Upper lobe of right lung (tissue), 1 donor: ENCODE results near the gene KCNMA1. TPM values are rescaled to one million over a fixed set of nuclear protein-coding genes. Genes with fewer than 3 reads are reported as not detected.

ENCODE experiments used
- ATAC-seq: fragments of 200-7000 bp; cut with Tn5 transposase; one replicate; pipeline ENCODE4 v1.9.1; 2020; ENCODE audit warnings: mild to moderate bottlenecking, moderate library complexity
- DNase-seq: peaks from one replicate; pipeline ENCODE4 v3.0.0-alpha.2; 2020
- H3K27ac ChIP-seq: fragments of 200-600 bp; one replicate; pipeline ENCODE4 v1.8.0; 2022
- H3K27me3 ChIP-seq: fragments of 200-600 bp; one replicate; pipeline ENCODE4 v1.8.0; 2022; ENCODE audit warnings: mild to moderate bottlenecking
- H3K36me3 ChIP-seq: fragments of 200-600 bp; one replicate; pipeline ENCODE4 v1.8.0; 2022
- H3K4me1 ChIP-seq: fragments of 200-600 bp; one replicate; pipeline ENCODE4 v1.8.0; 2022
- H3K4me3 ChIP-seq: fragments of 200-600 bp; one replicate; pipeline ENCODE4 v1.8.0; 2022; ENCODE audit warnings: mild to moderate bottlenecking
- H3K9me3 ChIP-seq: fragments of 200-600 bp; one replicate; pipeline ENCODE4 v1.8.0; 2022
- intact Hi-C: fragments of 100-400 bp; cut with DNase I; formaldehyde crosslinking; loops from one replicate; pipeline ENCODE4 v1.11.0; 2022
- total RNA-seq: library from RNA; stranded (reverse); fragmentation: NEBNext Ultra II Directional; extraction: Animal tissue kit (Norgen Biotek cat#: 25700); gene quantifications from one replicate; pipeline ENCODE4 v1.2.1, GENCODE V29; 2021
- TF ChIP-seq, protein P1 (sequence below): fragments of 200-600 bp; IDR thresholded peaks from one replicate; pipeline ENCODE4 v1.8.0; 2022; ENCODE audit warnings: antibody characterized with exemption
- donor health status: DM: no; HTN: yes; CAD: no; lungs with severe emphysema.

Gene KCNMA1
- total RNA-seq, 1 donor from 2014 or later: 26.3 TPM

DNA sequence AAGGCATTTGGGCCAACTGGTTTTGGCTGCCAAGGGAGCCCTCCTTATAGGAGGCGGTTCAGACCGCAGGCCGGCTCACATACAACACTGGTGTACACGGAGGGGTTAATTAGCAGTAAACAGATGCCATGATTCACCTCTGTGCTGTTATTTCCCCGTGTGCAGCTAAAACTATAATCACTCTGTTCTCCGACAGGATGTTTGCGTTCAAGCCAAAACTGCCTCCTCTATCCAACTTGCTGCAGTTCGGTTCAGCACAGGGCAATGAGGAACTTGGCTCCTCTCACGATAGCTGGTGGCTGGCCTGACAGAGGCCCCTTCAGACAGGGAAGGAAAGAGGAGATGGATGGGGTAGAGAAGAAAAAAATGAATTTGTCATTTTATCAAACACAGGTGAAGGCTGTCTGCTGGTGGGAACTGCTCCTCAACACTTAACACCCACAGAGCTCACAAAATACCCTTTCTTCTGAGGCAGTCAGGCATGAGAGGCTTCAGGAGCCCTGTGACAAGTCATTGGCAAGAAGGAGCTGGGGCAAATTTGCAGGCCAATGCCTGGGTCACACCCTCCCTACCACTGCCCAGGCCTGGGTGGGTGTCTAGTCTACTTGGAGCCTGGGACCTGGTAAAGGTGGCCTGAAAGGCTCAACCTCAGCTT, 24.0 kb downstream of the KCNMA1 start:
- H3K4me1 ChIP-seq: no peaks in the 10 kb centered on the region
- ATAC-seq (no peak), DNase-seq (no peak)
- no peaks in the 10 kb centered on the region for H3K27me3 ChIP-seq
- no peaks in the 10 kb centered on the region for H3K9me3 ChIP-seq
- intact Hi-C loops: no loop called here
- H3K36me3 ChIP-seq: no peaks in the 10 kb centered on the region
- H3K27ac ChIP-seq: no peak overlapping the region
- TF ChIP-seq, protein P1, sequence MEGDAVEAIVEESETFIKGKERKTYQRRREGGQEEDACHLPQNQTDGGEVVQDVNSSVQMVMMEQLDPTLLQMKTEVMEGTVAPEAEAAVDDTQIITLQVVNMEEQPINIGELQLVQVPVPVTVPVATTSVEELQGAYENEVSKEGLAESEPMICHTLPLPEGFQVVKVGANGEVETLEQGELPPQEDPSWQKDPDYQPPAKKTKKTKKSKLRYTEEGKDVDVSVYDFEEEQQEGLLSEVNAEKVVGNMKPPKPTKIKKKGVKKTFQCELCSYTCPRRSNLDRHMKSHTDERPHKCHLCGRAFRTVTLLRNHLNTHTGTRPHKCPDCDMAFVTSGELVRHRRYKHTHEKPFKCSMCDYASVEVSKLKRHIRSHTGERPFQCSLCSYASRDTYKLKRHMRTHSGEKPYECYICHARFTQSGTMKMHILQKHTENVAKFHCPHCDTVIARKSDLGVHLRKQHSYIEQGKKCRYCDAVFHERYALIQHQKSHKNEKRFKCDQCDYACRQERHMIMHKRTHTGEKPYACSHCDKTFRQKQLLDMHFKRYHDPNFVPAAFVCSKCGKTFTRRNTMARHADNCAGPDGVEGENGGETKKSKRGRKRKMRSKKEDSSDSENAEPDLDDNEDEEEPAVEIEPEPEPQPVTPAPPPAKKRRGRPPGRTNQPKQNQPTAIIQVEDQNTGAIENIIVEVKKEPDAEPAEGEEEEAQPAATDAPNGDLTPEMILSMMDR: no peak
- H3K4me3 ChIP-seq: no peak overlapping the region

DNA sequence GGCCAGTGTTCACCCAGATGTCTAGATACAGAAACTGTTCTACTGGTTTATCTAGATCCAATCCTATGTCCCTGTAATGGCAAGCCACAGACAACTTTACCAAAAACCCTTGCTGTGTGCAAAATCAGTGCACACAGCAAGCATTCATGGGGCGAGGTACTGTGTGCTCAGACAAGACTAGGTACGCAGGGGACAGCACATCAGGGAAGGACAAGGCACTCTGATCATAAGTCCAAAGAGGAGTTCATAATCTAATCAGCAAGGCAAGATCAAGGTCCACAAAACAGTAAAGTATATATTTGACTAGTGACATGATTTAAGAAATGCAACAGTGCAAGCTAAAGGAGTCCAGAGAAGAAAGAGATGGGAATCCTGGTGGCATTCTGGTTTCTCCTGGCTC, 25.9 kb downstream of the KCNMA1 start:
- H3K27ac ChIP-seq: no peak overlapping the region
- DNase-seq: no peak
- ATAC-seq: no peak
- H3K9me3 ChIP-seq: no peaks in the 10 kb centered on the region
- H3K36me3 ChIP-seq: no peaks in the 10 kb centered on the region
- intact Hi-C loops: no loop called here
- no peaks in the 10 kb centered on the region for H3K4me1 ChIP-seq
- TF ChIP-seq, protein P1: no peak
- H3K4me3 ChIP-seq: no peak overlapping the region
- no peaks in the 10 kb centered on the region for H3K27me3 ChIP-seq

DNA sequence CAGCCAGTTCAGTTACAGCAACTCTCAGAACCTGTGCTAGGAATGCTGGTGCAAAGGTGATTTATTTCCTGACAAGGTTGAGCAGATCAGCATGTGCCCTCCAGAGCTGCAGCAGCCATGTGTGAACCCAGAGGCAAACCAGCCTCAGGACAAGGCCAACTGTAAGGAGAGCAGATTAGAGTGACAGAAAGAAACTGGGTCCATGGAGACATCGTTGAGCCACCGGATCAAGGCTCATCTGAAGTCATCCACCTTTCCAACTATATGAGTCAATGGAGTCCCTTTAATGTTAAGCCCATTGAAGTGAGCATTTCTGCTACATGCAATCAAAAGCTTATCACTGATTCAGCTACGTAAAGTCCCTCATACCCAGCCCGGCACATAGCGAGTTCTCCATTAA, 26.4 kb downstream of the KCNMA1 start:
- TF ChIP-seq, protein P1: no peak
- H3K9me3 ChIP-seq: no peaks in the 10 kb centered on the region
- DNase-seq (no peak), ATAC-seq (no peak)
- H3K4me3 ChIP-seq: no peak overlapping the region
- H3K4me1 ChIP-seq: no peaks in the 10 kb centered on the region
- no peak overlapping the region for H3K27ac ChIP-seq
- no peaks in the 10 kb centered on the region for H3K36me3 ChIP-seq
- no peaks in the 10 kb centered on the region for H3K27me3 ChIP-seq
- intact Hi-C loops: no loop called here

DNA sequence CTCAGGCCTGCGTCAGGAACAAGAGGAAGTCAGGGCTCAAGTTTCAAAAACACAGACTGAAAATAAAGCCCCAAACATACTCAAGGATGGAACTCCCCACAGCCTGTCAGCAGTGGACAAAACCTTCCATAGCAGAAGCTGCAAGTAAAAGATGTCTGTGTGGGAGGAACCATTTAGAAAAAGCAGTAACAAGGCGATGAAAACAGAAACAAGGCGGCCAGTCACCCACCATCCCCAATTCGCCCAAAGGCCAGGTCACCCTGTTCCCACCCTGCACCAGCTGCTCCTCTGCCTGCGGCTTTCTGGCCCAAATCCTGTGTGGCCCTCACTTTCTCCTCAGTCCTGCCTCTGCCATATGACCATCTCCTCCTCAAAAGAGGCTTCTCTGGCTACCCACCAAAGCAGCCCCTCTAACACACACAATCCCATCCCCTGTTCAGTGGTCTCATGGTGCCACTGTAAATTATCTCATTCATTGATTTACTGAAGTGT, 27.8 kb downstream of the KCNMA1 start:
- Histone ChIP-seq H3K27ac (no peak overlapping the region), H3K4me3 (no peak overlapping the region), H3K9me3 (no peaks in the 10 kb centered on the region), H3K27me3 (no peaks in the 10 kb centered on the region), H3K4me1 (no peaks in the 10 kb centered on the region), H3K36me3 (no peaks in the 10 kb centered on the region)
- DNase-seq (no peak), ATAC-seq (no peak)
- intact Hi-C loops: no loop called here
- TF ChIP-seq, protein P1: no peak

DNA sequence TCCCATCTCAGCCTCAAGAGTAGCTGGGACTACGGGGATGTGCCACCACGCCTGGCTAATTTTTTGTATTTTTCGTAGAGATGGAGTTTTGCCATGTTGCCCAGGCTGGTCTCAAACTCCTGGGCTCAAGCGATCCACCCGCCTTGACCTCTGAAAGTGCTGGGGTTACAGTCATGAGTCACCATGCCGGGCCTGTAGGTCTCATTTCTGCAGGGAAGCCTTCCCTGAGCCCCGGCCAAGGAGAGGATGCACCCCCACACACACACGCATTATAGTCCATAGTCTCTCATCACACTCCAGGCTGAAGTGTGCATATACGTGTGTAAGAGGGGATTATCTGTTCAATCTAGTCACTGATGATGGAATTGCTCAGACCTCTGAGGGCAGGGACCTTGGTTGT, 29.3 kb downstream of the KCNMA1 start:
- intact Hi-C loops: no loop called here
- no peak overlapping the region for H3K4me3 ChIP-seq
- peaks cover 4% of the 10 kb centered on the region for H3K4me1 ChIP-seq
- no peak for ATAC-seq
- DNase-seq: no peak
- H3K36me3 ChIP-seq: no peaks in the 10 kb centered on the region
- H3K9me3 ChIP-seq: no peaks in the 10 kb centered on the region
- no peaks in the 10 kb centered on the region for H3K27me3 ChIP-seq
- no peak overlapping the region for H3K27ac ChIP-seq
- TF ChIP-seq, protein P1: no peak

DNA sequence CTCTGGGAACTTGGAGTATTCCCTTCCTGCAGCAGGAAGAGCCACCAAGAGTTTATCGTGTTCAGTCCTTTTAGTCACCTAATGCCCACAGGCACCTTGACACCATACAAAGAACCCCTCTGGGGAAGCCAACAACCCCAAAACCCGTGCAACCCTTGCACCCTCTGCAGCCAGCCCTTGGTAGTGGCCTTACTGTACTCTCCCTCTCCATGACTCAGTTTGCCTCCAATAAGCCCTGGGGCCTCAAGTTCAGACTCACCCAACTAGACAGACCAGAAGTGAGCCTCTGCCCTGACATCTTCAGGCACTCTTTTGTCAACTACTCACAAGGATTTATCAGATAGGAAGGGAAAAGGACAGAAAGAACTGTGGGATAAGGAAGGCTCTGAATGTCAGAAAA, 30.9 kb downstream of the KCNMA1 start:
- no peaks in the 10 kb centered on the region for H3K36me3 ChIP-seq
- H3K27ac ChIP-seq: no peak overlapping the region
- no peaks in the 10 kb centered on the region for H3K27me3 ChIP-seq
- ATAC-seq (no peak), DNase-seq (no peak)
- no peak overlapping the region for H3K4me3 ChIP-seq
- H3K9me3 ChIP-seq: no peaks in the 10 kb centered on the region
- H3K4me1 ChIP-seq: peaks cover 7% of the 10 kb centered on the region
- intact Hi-C loops: no loop called here
- TF ChIP-seq, protein P1: no peak
